CD4-positive, alpha-beta T cell treated with Interleukin-6 for 4 hours (primary cell): ENCODE results near the gene HERPUD1.
"Not testable (repeated sequence)": the region's sequence is repeated elsewhere in the genome, so short reads cannot be mapped to it uniquely, and the experiment has no call there.

Source experiments
- DNase-seq: peaks from one replicate; pipeline ENCODE4 v3.0.0-alpha.2; 2020; ENCODE audit warnings: mixed read lengths

The HERPUD1 gene

GRCh38 chr16:56961851-56962281, 29.9 kb downstream of the HERPUD1 start, which contains the start of gene CETP:
CETP (plus strand) TSS chr16:56961950; CDS start chr16:56961980, 30 bp downstream.
- DNase-seq: no peak

GRCh38 chr16:56964243-56965148, 32.6 kb downstream of the HERPUD1 start:
- DNase-seq: peak; percentile 98

- DNase-seq: peak; percentile 24
These were observed 33.5 kb downstream of the HERPUD1 start for GRCh38 chr16:56965149-56966092.

- no peak for DNase-seq
These were observed 34.1 kb downstream of the HERPUD1 start for GRCh38 chr16:56966093-56966475.

GRCh38 chr16:56967733-56968132, 35.8 kb downstream of the HERPUD1 start:
- no peak for DNase-seq

- no peak for DNase-seq
These were observed 37.8 kb downstream of the HERPUD1 start for GRCh38 chr16:56969769-56970168.

- DNase-seq: no peak
These were observed 39.2 kb downstream of the HERPUD1 start for GRCh38 chr16:56970934-56971767.

- DNase-seq: no peak
These were observed 39.8 kb downstream of the HERPUD1 start for GRCh38 chr16:56971768-56972043.

- DNase-seq: no peak
These were observed 40.7 kb downstream of the HERPUD1 start for GRCh38 chr16:56972403-56973293.

GRCh38 chr16:56973294-56973689, 41.4 kb downstream of the HERPUD1 start:
- DNase-seq: no peak

GRCh38 chr16:56973899-56974298, 42.0 kb downstream of the HERPUD1 start:
- DNase-seq: not testable (repeated sequence)

- no peak for DNase-seq
These were observed 42.8 kb downstream of the HERPUD1 start for GRCh38 chr16:56974549-56975300.

- no peak for DNase-seq
These were observed 43.8 kb downstream of the HERPUD1 start for GRCh38 chr16:56975714-56976113.

GRCh38 chr16:56977216-56977615, 45.3 kb downstream of the HERPUD1 start:
- DNase-seq: no peak

GRCh38 chr16:56977823-56978430, 46.0 kb downstream of the HERPUD1 start:
- no peak for DNase-seq

- DNase-seq: no peak
These were observed 48.2 kb downstream of the HERPUD1 start for GRCh38 chr16:56980201-56980535.

- DNase-seq: no peak
These were observed 49.1 kb downstream of the HERPUD1 start for GRCh38 chr16:56980792-56981724.

GRCh38 chr16:56981729-56982271, 49.9 kb downstream of the HERPUD1 start:
- no peak for DNase-seq

- no peak for DNase-seq
These were observed 50.8 kb downstream of the HERPUD1 start for GRCh38 chr16:56982695-56983094.
